ENCODE results near the gene SMARCA4. TPM values are rescaled to one million over a fixed set of nuclear protein-coding genes. Genes with fewer than 3 reads are reported as not detected.

Gene SMARCA4
- total RNA-seq, 4 donors from 2014 or later: 78.4 to 115 (median 81.7) TPM

GRCh38 chr19:10995926-10996600 is 35.2 kb downstream of the SMARCA4 start:
- no peak overlapping the region for H3K4me3 ChIP-seq (ENCODE audit: low read depth, poor library complexity, severe bottlenecking)
- TF ChIP-seq CTCF (IDR thresholded peaks at IDR 0.05): no peak
- TF ChIP-seq POLR2A (IDR thresholded peaks at IDR 0.05): no peak
- DNase-seq (ENCODE audit: low spot score in 2 of 2): no peak
- intact Hi-C loops (cut with DNase I; ENCODE audit: low total_unique reads): no loop called here
- WGBS, 2 donors: 88 to 90% methylated on average over 29 of the region's 29 CpGs

GRCh38 chr19:10998045-10998533 is 37.3 kb downstream of the SMARCA4 start:
- TF ChIP-seq CTCF (IDR thresholded peaks at IDR 0.05) (no peak), POLR2A (IDR thresholded peaks at IDR 0.05) (no peak)
- DNase-seq (ENCODE audit: low spot score in 2 of 2): no peak
- intact Hi-C loops (cut with DNase I; ENCODE audit: low total_unique reads): no loop called here
- 75 to 86% methylated on average over 6 of the region's 6 CpGs for WGBS, 2 donors
- H3K4me3 ChIP-seq (ENCODE audit: low read depth, poor library complexity, severe bottlenecking): no peak overlapping the region

GRCh38 chr19:10998666-10999065 is 37.8 kb downstream of the SMARCA4 start:
- 94 to 97% methylated on average over 7 of the region's 7 CpGs for WGBS, 2 donors
- TF ChIP-seq CTCF (IDR thresholded peaks at IDR 0.05) (no peak), POLR2A (IDR thresholded peaks at IDR 0.05) (no peak)

GRCh38 chr19:11005521-11005920 is 44.7 kb downstream of the SMARCA4 start:
- DNase-seq (ENCODE audit: low spot score in 2 of 2): no peak
- intact Hi-C loops (cut with DNase I; ENCODE audit: low total_unique reads): no loop called here
- H3K4me3 ChIP-seq (ENCODE audit: low read depth, poor library complexity, severe bottlenecking): no peak overlapping the region
- whole genome bisulfite sequencing, 2 donors: 86 to 93% methylated on average over 5 of the region's 5 CpGs
- TF ChIP-seq CTCF (IDR thresholded peaks at IDR 0.05) (no peak), POLR2A (IDR thresholded peaks at IDR 0.05) (no peak)

More at GRCh38 chr19:10998666-10999065, 37.8 kb downstream of the SMARCA4 start:
- intact Hi-C loops (cut with DNase I; ENCODE audit: low total_unique reads): no loop called here
- DNase-seq (ENCODE audit: low spot score in 2 of 2): no peak
- no peak overlapping the region for H3K4me3 ChIP-seq (ENCODE audit: low read depth, poor library complexity, severe bottlenecking)

- intact Hi-C loops (cut with DNase I; ENCODE audit: low total_unique reads): no loop called here
- WGBS, 2 donors: 91 to 94% methylated on average over 5 of the region's 5 CpGs
- no peak for TF ChIP-seq POLR2A (IDR thresholded peaks at IDR 0.05)
- no peak for TF ChIP-seq CTCF (IDR thresholded peaks at IDR 0.05)
Observed at GRCh38 chr19:11007385-11007784, 46.6 kb downstream of the SMARCA4 start.

More at GRCh38 chr19:11007385-11007784, 46.6 kb downstream of the SMARCA4 start:
- no peak for DNase-seq (ENCODE audit: low spot score in 2 of 2)
- H3K4me3 ChIP-seq (ENCODE audit: low read depth, poor library complexity, severe bottlenecking): no peak overlapping the region

All from lower leg skin (tissue), 4 donors.